Kidney (tissue), 14 donors: ENCODE results near the gene C1QTNF7. TPM values are rescaled to one million over a fixed set of nuclear protein-coding genes. Genes with fewer than 3 reads are reported as not detected.

Experiments
- DNase-seq, 5 donors: peaks; one replicate each; pipeline ENCODE4 v3.0.0-alpha.2; 2013 to 2020
- FAIRE-seq: peaks from 2 replicates; lab custom pipeline; 2012; peaks lifted over from hg19 to GRCh38; lab: Jason Lieb, UNC
- H3K27ac ChIP-seq, 2 donors: one replicate each; pipeline ENCODE4 v1.7.0; 2013; ENCODE audit warnings: low read depth in 2 of 2, low read length in 2 of 2, inconsistent platforms in 1 of 2
- H3K27me3 ChIP-seq: one replicate; pipeline ENCODE4 v1.7.1; 2013; ENCODE audit warnings: low read length, inconsistent platforms; ENCODE audit not compliant: control insufficient read depth, insufficient read depth
- H3K36me3 ChIP-seq, 3 donors: one replicate each; pipeline versions ENCODE4 v1.7.0 to v1.7.1; 2013; ENCODE audit warnings: low read length in 3 of 3, control low read depth in 1 of 3, inconsistent platforms in 1 of 3; ENCODE audit not compliant: insufficient read depth in 3 of 3, control insufficient read depth in 2 of 3
- H3K4me1 ChIP-seq, 3 donors: one replicate each; pipeline versions ENCODE4 v1.7.0 to v1.7.1; 2013; ENCODE audit warnings: low read length in 3 of 3, inconsistent platforms in 1 of 3, low read depth in 1 of 3; ENCODE audit not compliant: control insufficient read depth in 2 of 3, insufficient read depth in 2 of 3
- H3K4me3 ChIP-seq, 3 donors: one replicate each; pipeline versions ENCODE4 v1.7.0 to v1.8.1; 2013; ENCODE audit warnings: low read length in 3 of 3, control low read depth in 1 of 3, inconsistent platforms in 1 of 3
- H3K9ac ChIP-seq, 3 donors: one replicate each; pipeline versions ENCODE4 v1.7.0 to v1.7.1; 2013; ENCODE audit warnings: low read length in 3 of 3, control low read depth in 1 of 3, inconsistent platforms in 1 of 3
- H3K9me3 ChIP-seq, 3 donors: one replicate each; pipeline versions ENCODE4 v1.7.0 to v1.7.1; 2013; ENCODE audit warnings: low read length in 3 of 3, control low read depth in 1 of 3, inconsistent platforms in 1 of 3; ENCODE audit not compliant: control insufficient read depth in 2 of 3, insufficient read depth in 1 of 3
- intact Hi-C: fragments of 100-400 bp; cut with DNase I; formaldehyde crosslinking; loops from one replicate; pipeline ENCODE4 v1.11.1; 2022
- polyA plus RNA-seq: library from polyadenylated mRNA; stranded (reverse); fragments of 350-450 nt; fragmentation: Illumina TruSeq; extraction: RNeasy Lipid Tissue Mini Kit (QIAGEN cat#74804); gene quantifications from one replicate; pipeline ENCODE4 v1.2.3, GENCODE V29; 2014; ENCODE audit warnings: low read depth, low replicate concordance; ENCODE audit not compliant: insufficient read depth
- total RNA-seq: library from RNA; stranded (reverse); fragmentation: NEBNext Ultra II Directional; extraction: Animal tissue kit (Norgen Biotek cat#: 25700); gene quantifications from one replicate; pipeline ENCODE4 v1.2.1, GENCODE V29; 2021
- TF ChIP-seq, protein P1 (sequence below): IDR thresholded peaks from 3 replicates; pipeline ENCODE4 v1.5.1; 2012; ENCODE audit warnings: mild to moderate bottlenecking, moderate library complexity, borderline replicate concordance; ENCODE audit not compliant: insufficient read depth; ENCODE audit errors: extremely low read depth
- donor health status: control.
- donor health status: control.
- donor health status: control.
- donor health status: control.
- donor health status: control.
- donor health status: DM: yes; HTN: yes; CAD: no.
- donor health status: Normal renal cell carcinoma (clear cell type).

The C1QTNF7 gene
- total and polyA plus RNA-seq, 2 donors from 2014 or later: 2.2 to 5.3 TPM

GRCh38 chr4:15427161-15427560 is 672 bp upstream of the C1QTNF7 start:
- Histone ChIP-seq H3K9me3 (no peaks in the 10 kb centered on the region), H3K4me1 (no peaks in the 10 kb centered on the region), H3K9ac (no peak overlapping the region), H3K27me3 (no peaks in the 10 kb centered on the region), H3K36me3 (no peaks in the 10 kb centered on the region), H3K27ac (no peak overlapping the region), H3K4me3 (no peak overlapping the region)
- TF ChIP-seq, protein P1, sequence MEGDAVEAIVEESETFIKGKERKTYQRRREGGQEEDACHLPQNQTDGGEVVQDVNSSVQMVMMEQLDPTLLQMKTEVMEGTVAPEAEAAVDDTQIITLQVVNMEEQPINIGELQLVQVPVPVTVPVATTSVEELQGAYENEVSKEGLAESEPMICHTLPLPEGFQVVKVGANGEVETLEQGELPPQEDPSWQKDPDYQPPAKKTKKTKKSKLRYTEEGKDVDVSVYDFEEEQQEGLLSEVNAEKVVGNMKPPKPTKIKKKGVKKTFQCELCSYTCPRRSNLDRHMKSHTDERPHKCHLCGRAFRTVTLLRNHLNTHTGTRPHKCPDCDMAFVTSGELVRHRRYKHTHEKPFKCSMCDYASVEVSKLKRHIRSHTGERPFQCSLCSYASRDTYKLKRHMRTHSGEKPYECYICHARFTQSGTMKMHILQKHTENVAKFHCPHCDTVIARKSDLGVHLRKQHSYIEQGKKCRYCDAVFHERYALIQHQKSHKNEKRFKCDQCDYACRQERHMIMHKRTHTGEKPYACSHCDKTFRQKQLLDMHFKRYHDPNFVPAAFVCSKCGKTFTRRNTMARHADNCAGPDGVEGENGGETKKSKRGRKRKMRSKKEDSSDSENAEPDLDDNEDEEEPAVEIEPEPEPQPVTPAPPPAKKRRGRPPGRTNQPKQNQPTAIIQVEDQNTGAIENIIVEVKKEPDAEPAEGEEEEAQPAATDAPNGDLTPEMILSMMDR: no peak
- FAIRE-seq (no peak), DNase-seq (no peak)
- intact Hi-C loops: no loop called here

DNA sequence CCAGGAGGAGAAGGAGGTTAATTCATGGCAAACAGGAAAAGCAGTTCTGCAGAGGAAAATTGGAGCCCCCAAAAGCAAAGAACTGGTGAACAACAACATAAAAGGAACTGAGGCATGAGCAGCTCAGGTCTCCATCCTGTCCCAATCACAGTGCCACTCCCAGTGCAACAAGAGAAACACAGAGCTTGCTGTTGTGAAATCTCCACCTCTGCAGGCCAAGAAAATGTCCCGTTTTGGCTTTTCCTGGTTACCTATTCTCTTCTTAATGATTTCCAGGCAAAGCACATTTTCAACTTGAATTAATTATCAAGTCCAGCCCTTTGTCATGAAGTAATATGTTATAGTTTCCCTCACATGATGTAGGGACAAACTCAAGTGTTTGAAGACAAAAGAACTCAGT is 778 bp downstream of the C1QTNF7 start:
- FAIRE-seq: no peak
- Histone ChIP-seq H3K9ac (no peak overlapping the region), H3K27me3 (no peaks in the 10 kb centered on the region), H3K27ac (no peak overlapping the region), H3K4me3 (no peak overlapping the region), H3K4me1 (no peaks in the 10 kb centered on the region), H3K9me3 (no peaks in the 10 kb centered on the region), H3K36me3 (no peaks in the 10 kb centered on the region)
- intact Hi-C loops: no loop called here
- no peak for DNase-seq
- TF ChIP-seq, protein P1: no peak

DNA sequence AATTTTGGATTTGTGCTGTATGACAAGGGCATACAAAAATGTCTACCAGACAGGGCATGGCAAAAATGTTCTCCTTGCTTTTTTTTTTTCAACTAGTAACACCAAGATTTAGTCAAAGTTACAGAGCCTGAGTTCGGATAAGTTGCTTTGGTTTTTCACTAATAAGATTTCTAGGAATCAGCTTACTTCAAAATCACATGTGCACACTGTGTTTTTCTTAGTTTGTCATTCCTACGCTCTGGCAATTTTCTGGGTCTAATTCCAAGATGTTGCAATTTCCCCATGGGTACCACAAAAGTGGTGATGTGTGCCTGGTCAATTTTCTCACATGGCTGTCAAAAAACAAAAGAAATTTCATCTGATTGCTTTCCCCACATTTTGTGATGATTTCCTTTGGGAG is 6.3 kb downstream of the C1QTNF7 start:
- Histone ChIP-seq H3K36me3 (no peaks in the 10 kb centered on the region), H3K27me3 (no peaks in the 10 kb centered on the region), H3K4me1 (peaks cover 0 to 3% (median 0%) of the 10 kb centered on the region in 3 donors), H3K9ac (no peak overlapping the region), H3K27ac (no peak overlapping the region), H3K9me3 (no peaks in the 10 kb centered on the region), H3K4me3 (no peak overlapping the region)
- TF ChIP-seq, protein P1: no peak
- DNase-seq (no peak), FAIRE-seq (no peak)
- intact Hi-C loops: no loop called here

DNA sequence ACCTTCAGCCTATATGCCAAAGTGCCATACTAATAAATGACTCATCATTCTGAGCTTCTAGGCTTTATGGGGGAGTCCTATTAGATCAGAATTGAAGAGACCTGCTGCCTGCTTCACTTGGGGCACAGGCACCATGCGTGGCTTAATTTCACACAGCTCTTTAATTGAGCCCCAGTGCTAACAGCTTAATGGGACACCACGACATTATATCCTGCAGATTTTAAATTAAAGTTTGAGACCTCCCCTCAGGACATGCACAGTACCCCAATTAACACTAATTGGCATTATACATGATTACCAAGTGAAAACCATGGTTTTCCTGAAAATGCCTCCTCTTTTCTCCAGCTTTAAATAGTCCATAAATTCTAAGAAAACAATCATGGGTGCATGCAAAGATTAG is 6.8 kb downstream of the C1QTNF7 start:
- no peak for DNase-seq
- Histone ChIP-seq H3K27me3 (no peaks in the 10 kb centered on the region), H3K4me1 (peaks cover 0 to 3% (median 0%) of the 10 kb centered on the region in 3 donors), H3K27ac (no peak overlapping the region), H3K9ac (no peak overlapping the region), H3K36me3 (no peaks in the 10 kb centered on the region), H3K9me3 (no peaks in the 10 kb centered on the region), H3K4me3 (no peak overlapping the region)
- TF ChIP-seq, protein P1: no peak
- intact Hi-C loops: no loop called here
- FAIRE-seq: no peak
